Measurements from ENCODE around the gene CATSPERE.

CATSPERE gene

GRCh38 chr1:244626709-244627108 is 165.6 kb downstream of the CATSPERE start:
- no peak for DNase-seq (ENCODE audit: low read depth in 1 of 2, low spot score in 1 of 2)

GRCh38 chr1:244628789-244629188 is 167.7 kb downstream of the CATSPERE start:
- no peak for DNase-seq (ENCODE audit: low read depth in 1 of 2, low spot score in 1 of 2)

GRCh38 chr1:244633140-244633539 is 172.1 kb downstream of the CATSPERE start:
- DNase-seq (ENCODE audit: low read depth in 1 of 2, low spot score in 1 of 2): no peak

GRCh38 chr1:244634546-244634945 is 173.5 kb downstream of the CATSPERE start:
- no peak for DNase-seq (ENCODE audit: low read depth in 1 of 2, low spot score in 1 of 2)

- DNase-seq (ENCODE audit: low read depth in 1 of 2, low spot score in 1 of 2): no peak
Measured at GRCh38 chr1:244636488-244637259, 175.6 kb downstream of the CATSPERE start.

- DNase-seq (ENCODE audit: low read depth in 1 of 2, low spot score in 1 of 2): no peak
Measured at GRCh38 chr1:244639561-244639960, 178.5 kb downstream of the CATSPERE start.

- no peak for DNase-seq (ENCODE audit: low read depth in 1 of 2, low spot score in 1 of 2)
Measured at GRCh38 chr1:244640917-244641316, 179.8 kb downstream of the CATSPERE start.

- DNase-seq (ENCODE audit: low read depth in 1 of 2, low spot score in 1 of 2): no peak
Measured at GRCh38 chr1:244642526-244642925, 181.5 kb downstream of the CATSPERE start.

GRCh38 chr1:244642988-244643387 is 181.9 kb downstream of the CATSPERE start:
- DNase-seq (ENCODE audit: low read depth in 1 of 2, low spot score in 1 of 2): no peak

- DNase-seq (ENCODE audit: low read depth in 1 of 2, low spot score in 1 of 2): no peak
Measured at GRCh38 chr1:244645414-244645813, 184.3 kb downstream of the CATSPERE start.

GRCh38 chr1:244645890-244646289 is 184.8 kb downstream of the CATSPERE start:
- DNase-seq (ENCODE audit: low read depth in 1 of 2, low spot score in 1 of 2): no peak

- no peak for DNase-seq (ENCODE audit: low read depth in 1 of 2, low spot score in 1 of 2)
Measured at GRCh38 chr1:244647819-244648218, 186.7 kb downstream of the CATSPERE start.

- DNase-seq (ENCODE audit: low read depth in 1 of 2, low spot score in 1 of 2): no peak
Measured at GRCh38 chr1:244651956-244652622, 191.0 kb downstream of the CATSPERE start.

GRCh38 chr1:244652623-244653438 is 191.8 kb downstream of the CATSPERE start, which contains the start of gene DESI2:
Gene DESI2 (plus strand): TSS chr1:244653126. CDS start chr1:244653314, 188 bp downstream.
- peak; percentile 92 to 99 for DNase-seq (ENCODE audit: low read depth in 1 of 2, low spot score in 1 of 2)

- DNase-seq (ENCODE audit: low read depth in 1 of 2, low spot score in 1 of 2): no peak
Measured at GRCh38 chr1:244653439-244654107, 192.5 kb downstream of the CATSPERE start.

- DNase-seq (ENCODE audit: low read depth in 1 of 2, low spot score in 1 of 2): no peak
Measured at GRCh38 chr1:244654108-244655038, 193.3 kb downstream of the CATSPERE start.

GRCh38 chr1:244655186-244655585 is 194.1 kb downstream of the CATSPERE start:
- no peak for DNase-seq (ENCODE audit: low read depth in 1 of 2, low spot score in 1 of 2)

GRCh38 chr1:244657421-244657820 is 196.3 kb downstream of the CATSPERE start:
- no peak for DNase-seq (ENCODE audit: low read depth in 1 of 2, low spot score in 1 of 2)

GRCh38 chr1:244659694-244660093 is 198.6 kb downstream of the CATSPERE start:
- no peak for DNase-seq (ENCODE audit: low read depth in 1 of 2, low spot score in 1 of 2)

GRCh38 chr1:244660595-244660994 is 199.5 kb downstream of the CATSPERE start:
- no peak for DNase-seq (ENCODE audit: low read depth in 1 of 2, low spot score in 1 of 2)

Measured in activated CD4-positive, alpha-beta T cell treated with anti-CD3 and anti-CD28 coated beads, Interleukin-2, amount 50 U/mL, for 24 hours (primary cell).